ENCODE measurements around the gene UBE2R2. TPM values are rescaled to one million over a fixed set of nuclear protein-coding genes. Genes with fewer than 3 reads are reported as not detected.

Gene UBE2R2
- total and polyA plus RNA-seq, 2 donors (not counting 3 experiments of a cell fraction or from before 2014, with no cell fraction given), result 23.9 to 54.3 TPM

- FAIRE-seq (no peak), DNase-seq (ENCODE audit: low read depth, low spot score) (peak; percentile 31)
- BruUV-seq (replicated peaks), result no TSS peak
- TF ChIP-seq JUN (IDR thresholded peaks at IDR 0.05; ENCODE audit: borderline replicate concordance, insufficient read depth, insufficient read length, low read depth) (no peak), FOS (IDR thresholded peaks at IDR 0.05; ENCODE audit: borderline replicate concordance, insufficient read depth, low read length) (no peak), EZH2 (IDR thresholded peaks at IDR 0.05; ENCODE audit: borderline replicate concordance, low read depth, low read length, severe bottlenecking) (no peak), MAX (IDR thresholded peaks at IDR 0.05; ENCODE audit: insufficient read depth, insufficient read length) (no peak), POLR2AphosphoS5 (IDR thresholded peaks at IDR 0.05; ENCODE audit: insufficient read depth, low read depth, low read length) (no peak), GATA2 (IDR thresholded peaks at IDR 0.05; ENCODE audit: insufficient read depth, insufficient read length, low read depth, low read length) (no peak), CTCF (IDR thresholded peaks at IDR 0.05; ENCODE audit: extremely low read depth in 1 of 2, insufficient read depth in 1 of 2, low read depth in 1 of 2, low read length in 2 of 2) (no peak), MYC (IDR thresholded peaks at IDR 0.05; ENCODE audit: low read depth, low read length) (no peak), POLR2A (IDR thresholded peaks at IDR 0.05; ENCODE audit: low read depth, low read length) (no peak)
- Histone ChIP-seq H3K4me3 (replicated peaks in 1 of 3; ENCODE audit: insufficient read depth in 1 of 3, low read depth in 1 of 3, low read length in 3 of 3) (no peak overlapping the region), H3K9ac (replicated peaks; ENCODE audit: extremely low read depth, insufficient read depth, low read length) (no peak overlapping the region), H3K36me3 (ENCODE audit: control insufficient read depth in 2 of 2, extremely low read depth in 1 of 2, insufficient read depth in 2 of 2, low read length in 2 of 2) (no peaks in the 10 kb centered on the region), H2AFZ (ENCODE audit: low read depth, low read length) (no peak overlapping the region), H3K9me3 (replicated peaks; ENCODE audit: control insufficient read depth, insufficient read depth, low read length) (no peaks in the 10 kb centered on the region), H3K79me2 (ENCODE audit: control insufficient read depth, insufficient read depth, low read length) (peaks cover 93% of the 10 kb centered on the region), H3K27me3 (ENCODE audit: control insufficient read depth in 2 of 2, insufficient read depth in 2 of 2, low read length in 2 of 2) (no peaks in the 10 kb centered on the region), H3K9me1 (replicated peaks; ENCODE audit: control insufficient read depth, extremely low read depth, insufficient read depth, low read length) (no peaks in the 10 kb centered on the region), H3K4me2 (ENCODE audit: insufficient read depth, low read length) (no peak overlapping the region), H3K27ac (ENCODE audit: insufficient read depth, low read depth, low read length) (no peak overlapping the region), H4K20me1 (replicated peaks; ENCODE audit: control insufficient read depth, extremely low read depth, insufficient read depth, low read length) (peaks cover 15% of the 10 kb centered on the region), H3K4me1 (ENCODE audit: control insufficient read depth, extremely low read depth, insufficient read depth, low read length) (peaks cover 12% of the 10 kb centered on the region)
- intact Hi-C loops (cut with micrococcal nuclease), result loop anchor here (5.0 kb wide), 1 partner anchor 479 kb away; no protein-coding TSS in a partner anchor
- dilution Hi-C loops (cut with MboI; ENCODE audit: extremely low pct_ligation_motif_present, low sequenced_read_pairs), result no loop called here
- ChIA-PET POLR2A (no interaction called here), CTCF (interaction anchor here (1.1 to 1.8 kb wide), 9 partner anchors 10 to 244 kb away, joined by 3 to 7 read pairs (median 3); no protein-coding TSS in a partner anchor)
Measured at GRCh38 chr9:33867747-33868439, 50.9 kb downstream of the UBE2R2 start.
